Ovary (tissue), 9 donors: ENCODE results near the gene CACFD1. TPM values are rescaled to one million over a fixed set of nuclear protein-coding genes. Genes with fewer than 3 reads are reported as not detected.

Experiments
- DNase-seq, 5 donors: peaks; one replicate each; pipeline ENCODE4 v3.0.0-alpha.2; 2019 to 2020
- H3K27ac ChIP-seq, 2 donors: fragments of 200-600 bp; one replicate each; pipeline versions ENCODE4 v1.5.1 to v1.8.0; 2019 to 2022
- H3K27me3 ChIP-seq: fragments of 200-600 bp; one replicate; pipeline ENCODE4 v1.8.0; 2022
- H3K36me3 ChIP-seq: fragments of 200-600 bp; sonication (generic); one replicate; pipeline ENCODE4 v1.5.1; 2019
- H3K4me1 ChIP-seq: one replicate; pipeline ENCODE4 v1.8.1; 2013; ENCODE audit warnings: mild to moderate bottlenecking, moderate library complexity; ENCODE audit not compliant: insufficient read depth
- H3K4me3 ChIP-seq: fragments of 200-600 bp; sonication (generic); one replicate; pipeline ENCODE4 v1.5.1; 2017
- H3K9me3 ChIP-seq, 2 donors: fragments of 200-600 bp in 1 of 2; sonication (generic) in 1 of 2; one replicate each; pipeline versions ENCODE4 v1.5.1 to v1.8.1; 2013 to 2019; ENCODE audit warnings: mild to moderate bottlenecking in 1 of 2, moderate library complexity in 1 of 2
- EP300 ChIP-seq: sonication (generic); formaldehyde crosslinking; IDR thresholded peaks from one replicate; pipeline ENCODE4 v1.6.1; 2017; ENCODE audit warnings: antibody characterized with exemption
- POLR2A ChIP-seq: fragments of 450-650 bp; IDR thresholded peaks from one replicate; pipeline ENCODE4 v1.6.1; 2017; ENCODE audit warnings: antibody characterized with exemption, mild to moderate bottlenecking, moderate library complexity
- WGBS, 3 donors: extraction: QIAGEN DNeasy Blood & Tissue Kit in 1 of 3; methylation state at CpG; one replicate each; pipeline versions ENCODE4 v1.1.5 to v1.1.7; 2013 to 2017; 5-methylcytosine and 5-hydroxymethylcytosine counted together
- intact Hi-C, 4 donors: fragments of 100-400 bp; cut with DNase I; formaldehyde crosslinking; loops; one replicate each; pipeline versions ENCODE4 v1.11.0 to v1.15.1; 2022 to 2023
- polyA plus RNA-seq, 2 donors: library from polyadenylated mRNA; stranded (reverse); fragments of 200-250 nt in 1 of 2; fragments of 350-450 nt in 1 of 2; fragmentation: Illumina TruSeq in 1 of 2; extraction: RNeasy Lipid Tissue Mini Kit (QIAGEN cat#74804) in 1 of 2; gene quantifications; one replicate each; pipeline ENCODE4 v1.2.3, GENCODE V29; 2013 to 2014
- total RNA-seq, 7 donors: library from RNA; depleted of rRNA in 2 of 7; stranded (reverse); fragments of >200 nt in 2 of 7; fragmentation: NEBNext Ultra II Directional in 3 of 7; extraction: Animal tissue kit (Norgen Biotek cat#: 25700) in 3 of 7; gene quantifications; one replicate each; pipeline versions ENCODE4 v1.1.0 to v1.2.4, GENCODE V29; 2016 to 2023
- TF ChIP-seq, protein P1 (sequence below), 3 donors: fragments of 450-650 bp in 2 of 3; fragments of 200-600 bp in 1 of 3; IDR thresholded peaks; one replicate each; pipeline versions ENCODE4 v1.5.1 to v1.8.0; 2016 to 2022; ENCODE audit warnings: antibody characterized with exemption in 3 of 3, mild to moderate bottlenecking in 1 of 3
- donor health status: DM: no; HTN: no; CAD: no; lungs with moderate emphysema.
- donor health status: DM: no; HTN: no; CAD: no.
- donor health status: Bipolar disorder and iron deficiency.
- donor health status: DM: yes; HTN: yes; CAD: no.
- donor health status: DM: no; HTN: no; CAD: no.
- donor health status: DM: yes; HTN: yes; CAD: no.

CACFD1 gene
- total and polyA plus RNA-seq, 9 donors: 1.6 to 23.4 (median 16.0) TPM

DNA sequence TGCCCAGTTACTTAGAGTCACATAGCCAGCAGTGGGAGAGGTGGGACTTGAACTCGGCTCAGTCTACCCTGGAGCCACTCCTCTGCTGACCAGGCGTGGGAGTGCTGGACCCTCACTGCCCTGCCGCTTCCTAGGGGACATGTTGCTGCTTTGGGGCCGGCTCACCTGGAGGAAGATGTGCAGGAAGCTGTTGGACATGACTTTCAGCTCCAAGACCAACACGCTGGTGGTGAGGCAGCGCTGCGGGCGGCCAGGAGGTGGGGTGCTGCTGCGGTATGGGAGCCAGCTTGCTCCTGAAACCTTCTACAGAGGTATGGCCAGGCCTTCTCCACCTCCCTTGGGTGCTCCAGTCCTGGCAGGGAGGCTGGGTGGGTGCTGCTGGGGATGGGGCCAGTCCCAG lies 3.4 kb upstream of the CACFD1 start:
- no peak for DNase-seq
- Histone ChIP-seq H3K27me3 (no peaks in the 10 kb centered on the region), H3K4me1 (peaks cover 3% of the 10 kb centered on the region), H3K36me3 (no peaks in the 10 kb centered on the region), H3K9me3 (no peaks in the 10 kb centered on the region), H3K27ac (no peak overlapping the region), H3K4me3 (no peak overlapping the region)
- WGBS, 3 donors: 91 to 92% (median 92%) methylated on average over 9 of the region's 9 CpGs
- intact Hi-C loops: no loop called here
- TF ChIP-seq, protein P1, sequence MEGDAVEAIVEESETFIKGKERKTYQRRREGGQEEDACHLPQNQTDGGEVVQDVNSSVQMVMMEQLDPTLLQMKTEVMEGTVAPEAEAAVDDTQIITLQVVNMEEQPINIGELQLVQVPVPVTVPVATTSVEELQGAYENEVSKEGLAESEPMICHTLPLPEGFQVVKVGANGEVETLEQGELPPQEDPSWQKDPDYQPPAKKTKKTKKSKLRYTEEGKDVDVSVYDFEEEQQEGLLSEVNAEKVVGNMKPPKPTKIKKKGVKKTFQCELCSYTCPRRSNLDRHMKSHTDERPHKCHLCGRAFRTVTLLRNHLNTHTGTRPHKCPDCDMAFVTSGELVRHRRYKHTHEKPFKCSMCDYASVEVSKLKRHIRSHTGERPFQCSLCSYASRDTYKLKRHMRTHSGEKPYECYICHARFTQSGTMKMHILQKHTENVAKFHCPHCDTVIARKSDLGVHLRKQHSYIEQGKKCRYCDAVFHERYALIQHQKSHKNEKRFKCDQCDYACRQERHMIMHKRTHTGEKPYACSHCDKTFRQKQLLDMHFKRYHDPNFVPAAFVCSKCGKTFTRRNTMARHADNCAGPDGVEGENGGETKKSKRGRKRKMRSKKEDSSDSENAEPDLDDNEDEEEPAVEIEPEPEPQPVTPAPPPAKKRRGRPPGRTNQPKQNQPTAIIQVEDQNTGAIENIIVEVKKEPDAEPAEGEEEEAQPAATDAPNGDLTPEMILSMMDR (IDR thresholded peaks at IDR 0.05): no peak
- TF ChIP-seq POLR2A: no peak
- no peak for TF ChIP-seq EP300

DNA sequence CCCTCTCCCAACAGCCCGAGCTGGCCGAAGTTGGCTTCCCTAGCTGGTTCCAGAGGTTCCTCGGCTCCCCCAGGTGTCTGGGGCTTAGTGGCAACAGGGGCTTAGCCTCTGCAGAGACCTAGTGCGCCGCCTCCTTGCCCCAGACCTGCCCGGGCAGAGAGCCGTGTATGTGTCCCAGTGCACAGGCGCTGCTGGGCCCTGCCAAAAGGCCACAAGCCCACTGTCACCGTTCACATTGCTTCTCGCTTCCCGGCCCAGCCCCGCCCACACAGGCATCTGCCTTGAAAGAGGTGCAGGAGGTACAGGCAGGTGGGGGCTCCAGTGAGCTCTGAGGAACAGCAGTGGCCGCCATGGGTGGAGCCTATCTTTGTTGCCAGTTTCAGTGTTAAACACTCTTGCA lies 2.5 kb upstream of the CACFD1 start:
- H3K4me1 ChIP-seq: peaks cover 3% of the 10 kb centered on the region
- no peak overlapping the region for H3K4me3 ChIP-seq
- no peaks in the 10 kb centered on the region for H3K36me3 ChIP-seq
- 89 to 92% (median 91%) methylated on average over 13 of the region's 13 CpGs for WGBS, 3 donors
- TF ChIP-seq EP300: no peak
- no peak for TF ChIP-seq POLR2A
- TF ChIP-seq, protein P1 (IDR thresholded peaks at IDR 0.05): no peak
- H3K9me3 ChIP-seq: no peaks in the 10 kb centered on the region
- no peak overlapping the region for H3K27ac ChIP-seq
- intact Hi-C loops: no loop called here
- DNase-seq: no peak
- H3K27me3 ChIP-seq: no peaks in the 10 kb centered on the region

DNA sequence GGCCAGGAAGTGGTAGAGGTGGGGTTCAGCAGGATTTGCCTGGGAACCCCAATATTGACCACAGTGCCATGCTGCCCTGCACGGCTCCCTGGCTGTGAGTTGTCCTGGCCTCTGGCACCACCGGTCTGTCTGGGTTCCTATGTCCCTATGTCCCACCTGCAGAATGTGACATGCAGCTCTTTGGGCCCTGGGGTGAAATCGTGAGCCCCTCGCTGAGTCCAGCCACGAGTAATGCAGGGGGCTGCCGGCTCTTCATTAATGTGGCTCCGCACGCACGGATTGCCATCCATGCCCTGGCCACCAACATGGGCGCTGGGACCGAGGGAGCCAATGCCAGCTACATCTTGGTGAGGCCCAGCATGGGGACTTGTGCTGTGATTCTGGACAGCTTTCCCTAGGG lies 2.0 kb upstream of the CACFD1 start:
- 94 to 97% (median 96%) methylated on average over 11 of the region's 11 CpGs for WGBS, 3 donors
- intact Hi-C loops: no loop called here

DNA sequence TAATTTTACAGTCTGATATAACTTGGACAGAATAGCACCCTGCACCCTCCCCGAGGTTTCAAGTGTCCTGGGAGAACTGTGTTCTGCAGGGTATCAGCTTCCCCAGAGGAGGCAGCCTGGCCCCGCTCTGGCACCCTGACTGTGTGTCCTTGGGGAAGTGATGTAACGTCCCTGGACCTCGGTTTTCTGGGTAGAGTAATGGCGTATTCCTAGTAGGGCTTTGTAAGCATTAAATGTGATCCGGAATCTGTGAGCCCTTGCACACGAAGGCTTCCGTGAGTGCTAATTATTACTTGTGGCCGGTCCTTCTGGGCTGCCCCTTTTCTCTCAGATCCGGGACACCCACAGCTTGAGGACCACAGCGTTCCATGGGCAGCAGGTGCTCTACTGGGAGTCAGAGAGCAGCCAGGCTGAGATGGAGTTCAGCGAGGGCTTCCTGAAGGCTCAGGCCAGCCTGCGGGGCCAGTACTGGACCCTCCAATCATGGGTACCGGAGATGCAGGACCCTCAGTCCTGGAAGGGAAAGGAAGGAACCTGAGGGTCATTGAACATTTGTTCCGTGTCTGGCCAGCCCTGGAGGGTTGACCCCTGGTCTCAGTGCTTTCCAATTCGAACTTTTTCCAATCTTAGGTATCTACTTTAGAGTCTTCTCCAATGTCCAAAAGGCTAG lies 1.0 kb upstream of the CACFD1 start:
- TF ChIP-seq EP300 (no peak), POLR2A (no peak)
- TF ChIP-seq, protein P1 (IDR thresholded peaks at IDR 0.05): no peak
- Histone ChIP-seq H3K27me3 (no peaks in the 10 kb centered on the region), H3K4me1 (peaks cover 3% of the 10 kb centered on the region), H3K36me3 (no peaks in the 10 kb centered on the region), H3K9me3 (no peaks in the 10 kb centered on the region), H3K27ac (peak overlapping the region; percentile 45 to 97), H3K4me3 (no peak overlapping the region)
- intact Hi-C loops: no loop called here
- 57 to 67% (median 64%) methylated on average over 16 of the region's 16 CpGs for WGBS, 3 donors
- no peak for DNase-seq

More for the DNA sequence above, 2.0 kb upstream of the CACFD1 start:
- no peak for DNase-seq
- H3K4me1 ChIP-seq: peaks cover 3% of the 10 kb centered on the region
- H3K9me3 ChIP-seq: no peaks in the 10 kb centered on the region
- H3K27ac ChIP-seq: no peak overlapping the region
- H3K27me3 ChIP-seq: no peaks in the 10 kb centered on the region
- TF ChIP-seq, protein P1 (IDR thresholded peaks at IDR 0.05): no peak
- TF ChIP-seq EP300 (no peak), POLR2A (no peak)
- H3K36me3 ChIP-seq: no peaks in the 10 kb centered on the region
- H3K4me3 ChIP-seq: no peak overlapping the region
